Sigmoid colon (tissue), 4 donors: Measurements from ENCODE around the gene PAK4.

Source experiments
- EP300 ChIP-seq, 4 donors: sonication (generic); formaldehyde crosslinking; IDR thresholded peaks; one replicate each; pipeline ENCODE4 v1.6.1; 2017; ENCODE audit warnings: antibody characterized with exemption in 4 of 4
- POLR2A ChIP-seq, 2 donors: fragments of 450-650 bp; IDR thresholded peaks; one replicate each; pipeline ENCODE4 v1.6.1; 2016; ENCODE audit warnings: antibody characterized with exemption in 2 of 2, mild to moderate bottlenecking in 2 of 2, moderate library complexity in 2 of 2
- POLR2AphosphoS5 ChIP-seq, 4 donors: sonication (generic); formaldehyde crosslinking; IDR thresholded peaks; one replicate each; pipeline ENCODE4 v1.6.1; 2017; ENCODE audit warnings: antibody characterized with exemption in 4 of 4
- TF ChIP-seq, protein P1 (sequence below), 4 experiments: fragments of 450-650 bp in 3 of 4; fragments of 200-600 bp in 1 of 4; IDR thresholded peaks; one replicate each; pipeline ENCODE4 v1.5.1; 2016 to 2019; ENCODE audit warnings: antibody characterized with exemption in 4 of 4, mild to moderate bottlenecking in 3 of 4, moderate library complexity in 2 of 4

DNA sequence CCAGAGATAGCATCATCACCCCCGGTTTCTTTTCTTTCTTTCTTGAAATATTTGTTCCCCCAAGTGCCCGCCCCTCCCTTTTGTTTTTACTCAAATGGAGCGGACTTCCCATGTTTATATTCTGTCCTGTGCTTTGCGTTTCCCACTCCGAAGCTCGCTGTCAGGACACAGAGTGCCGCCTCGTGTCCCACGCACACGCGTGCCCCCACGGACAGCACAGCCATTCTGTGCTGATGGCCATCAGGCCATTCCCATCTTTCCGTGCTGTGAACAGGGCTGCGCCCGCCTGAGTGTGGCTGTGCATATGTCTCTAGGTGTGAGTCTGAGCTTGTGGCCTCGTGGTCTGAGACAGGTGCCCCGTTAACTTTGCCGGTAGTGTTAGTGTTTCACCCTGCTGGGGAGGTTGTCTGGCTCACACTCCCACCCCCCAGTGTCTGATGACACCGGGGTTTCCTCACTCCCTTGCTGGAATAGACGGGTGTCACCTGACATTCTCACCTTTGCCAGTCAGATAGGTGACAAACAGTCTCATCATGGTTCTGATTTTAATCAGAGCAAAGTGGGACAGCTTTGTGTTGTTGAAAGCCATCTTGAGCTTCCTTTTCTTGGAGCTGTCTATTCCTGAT lies 6.9 kb downstream of the PAK4 start:
- TF ChIP-seq POLR2A (IDR thresholded peaks at IDR 0.05) (no peak), POLR2AphosphoS5 (IDR thresholded peaks at IDR 0.05) (no peak), EP300 (IDR thresholded peaks at IDR 0.05) (no peak)
- TF ChIP-seq, protein P1, sequence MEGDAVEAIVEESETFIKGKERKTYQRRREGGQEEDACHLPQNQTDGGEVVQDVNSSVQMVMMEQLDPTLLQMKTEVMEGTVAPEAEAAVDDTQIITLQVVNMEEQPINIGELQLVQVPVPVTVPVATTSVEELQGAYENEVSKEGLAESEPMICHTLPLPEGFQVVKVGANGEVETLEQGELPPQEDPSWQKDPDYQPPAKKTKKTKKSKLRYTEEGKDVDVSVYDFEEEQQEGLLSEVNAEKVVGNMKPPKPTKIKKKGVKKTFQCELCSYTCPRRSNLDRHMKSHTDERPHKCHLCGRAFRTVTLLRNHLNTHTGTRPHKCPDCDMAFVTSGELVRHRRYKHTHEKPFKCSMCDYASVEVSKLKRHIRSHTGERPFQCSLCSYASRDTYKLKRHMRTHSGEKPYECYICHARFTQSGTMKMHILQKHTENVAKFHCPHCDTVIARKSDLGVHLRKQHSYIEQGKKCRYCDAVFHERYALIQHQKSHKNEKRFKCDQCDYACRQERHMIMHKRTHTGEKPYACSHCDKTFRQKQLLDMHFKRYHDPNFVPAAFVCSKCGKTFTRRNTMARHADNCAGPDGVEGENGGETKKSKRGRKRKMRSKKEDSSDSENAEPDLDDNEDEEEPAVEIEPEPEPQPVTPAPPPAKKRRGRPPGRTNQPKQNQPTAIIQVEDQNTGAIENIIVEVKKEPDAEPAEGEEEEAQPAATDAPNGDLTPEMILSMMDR (IDR thresholded peaks at IDR 0.05), result no peak
